ENCODE data around the gene SRI.
"Not testable (repeated sequence)": the region's sequence is repeated elsewhere in the genome, so short reads cannot be mapped to it uniquely, and the experiment has no call there.

The SRI gene

DNA sequence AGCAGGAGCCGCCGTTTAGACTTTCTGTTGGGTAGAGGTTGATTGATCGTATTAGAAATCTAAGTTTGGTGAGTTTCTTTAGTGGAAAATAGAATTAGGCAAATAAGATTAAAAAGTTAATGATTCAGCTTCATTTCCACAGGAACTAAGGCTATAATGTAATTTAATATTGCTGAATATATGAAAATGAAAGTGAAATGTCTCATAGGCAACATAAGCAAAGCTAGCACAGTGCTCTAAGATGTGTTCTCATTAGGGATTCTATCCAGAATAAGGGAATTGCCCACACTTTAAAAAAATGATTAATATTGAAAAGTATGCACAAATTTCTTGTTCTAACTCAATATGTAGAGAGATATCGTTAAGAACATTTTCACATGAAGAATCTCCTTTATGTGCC, 47.0 kb downstream of the SRI start:
- DNase-seq: no peak

GRCh38 chr7:88169717-88170320, 50.0 kb downstream of the SRI start:
- DNase-seq: peak in 1 of 2 experiments; percentile 4

- DNase-seq: no peak
Observed at GRCh38 chr7:88167721-88168120, 52.1 kb downstream of the SRI start.

- DNase-seq: no peak
Observed at GRCh38 chr7:88167223-88167622, 52.6 kb downstream of the SRI start.

- no peak for DNase-seq
Observed at GRCh38 chr7:88165697-88166096, 54.1 kb downstream of the SRI start.

DNA sequence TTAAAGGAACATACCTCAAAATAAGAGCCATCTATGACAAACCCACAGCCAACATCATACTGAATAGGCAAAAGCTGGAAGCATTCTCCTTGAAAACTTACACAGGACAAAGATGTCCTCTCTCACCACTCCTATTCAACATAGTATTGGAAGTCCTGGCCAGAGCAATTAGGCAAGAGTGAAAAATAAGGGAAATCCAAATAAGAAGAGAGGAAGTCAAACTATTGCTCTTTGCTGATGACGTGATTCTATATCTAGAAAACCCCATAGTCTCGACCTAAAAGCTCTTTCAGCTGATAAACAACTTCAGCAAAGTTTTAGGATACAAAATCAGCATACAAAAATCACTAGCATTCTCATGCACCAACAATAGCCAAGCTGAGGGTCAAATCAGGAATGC, 60.1 kb downstream of the SRI start:
- not testable (repeated sequence) for DNase-seq

GRCh38 chr7:88156356-88156755, 63.5 kb downstream of the SRI start:
- no peak for DNase-seq

DNA sequence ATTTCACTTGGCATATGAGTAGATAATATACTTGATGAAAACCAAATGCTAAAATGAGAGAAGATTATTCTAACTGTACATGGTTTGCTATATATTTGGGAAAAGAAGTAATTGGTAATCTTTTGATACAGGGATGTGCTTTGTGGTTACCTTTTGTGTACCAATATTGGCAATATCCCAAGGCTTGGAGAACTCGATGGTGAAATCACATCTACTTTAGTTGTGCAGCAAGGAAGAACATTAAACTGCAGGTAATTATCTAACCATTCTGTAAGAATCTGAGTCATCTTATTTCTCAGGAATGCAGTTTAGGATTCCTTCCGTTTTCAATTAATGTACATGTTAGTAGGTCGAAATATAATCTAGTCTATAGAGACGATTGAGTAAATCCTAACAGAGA, 64.1 kb downstream of the SRI start:
- no peak for DNase-seq

Measured in SHP77 (cell line).